WI38 (cell line): ENCODE data around the gene C18orf32.
"Not testable (repeated sequence)": the region's sequence is repeated elsewhere in the genome, so short reads cannot be mapped to it uniquely, and the experiment has no call there.

Source experiments
- H3K4me3 ChIP-seq: 2 replicates; pipeline ENCODE4 v1.5.1; 2011; ENCODE audit warnings: low read depth, mild to moderate bottlenecking, control low read depth, low read length
- CTCF ChIP-seq: IDR thresholded peaks from 2 replicates; pipeline ENCODE4 v1.5.1; 2012; ENCODE audit warnings: low read depth, mild to moderate bottlenecking, control low read depth, low read length

The C18orf32 gene

GRCh38 chr18:49479381-49480137 lies 7.5 kb downstream of the C18orf32 start:
- TF ChIP-seq CTCF, result no peak
- H3K4me3 ChIP-seq, result no peak overlapping the region

- no peak overlapping the region for H3K4me3 ChIP-seq
These were observed 10.2 kb downstream of the C18orf32 start for GRCh38 chr18:49476664-49477411.

DNA sequence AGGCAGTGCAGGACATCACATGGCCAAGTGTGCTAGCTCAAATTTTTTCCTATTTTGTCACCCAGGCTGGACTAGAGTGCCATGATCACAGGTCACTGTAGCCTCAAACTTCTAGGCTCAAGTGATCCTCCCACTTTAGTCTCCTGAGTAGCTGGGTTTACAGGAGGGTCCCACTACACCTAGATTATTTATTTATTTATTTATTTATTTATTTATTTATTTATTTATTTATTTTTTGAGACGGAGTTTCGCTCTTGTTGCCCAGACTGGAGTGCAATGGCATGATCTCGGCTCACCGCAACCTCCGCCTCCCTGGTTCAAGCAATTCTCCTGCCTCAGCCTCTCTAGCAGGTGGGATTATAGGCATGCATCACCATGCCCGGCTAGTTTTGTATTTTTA lies 12.1 kb downstream of the C18orf32 start:
- not testable (repeated sequence) for H3K4me3 ChIP-seq

More at GRCh38 chr18:49476664-49477411, 10.2 kb downstream of the C18orf32 start:
- TF ChIP-seq CTCF, result no peak

DNA sequence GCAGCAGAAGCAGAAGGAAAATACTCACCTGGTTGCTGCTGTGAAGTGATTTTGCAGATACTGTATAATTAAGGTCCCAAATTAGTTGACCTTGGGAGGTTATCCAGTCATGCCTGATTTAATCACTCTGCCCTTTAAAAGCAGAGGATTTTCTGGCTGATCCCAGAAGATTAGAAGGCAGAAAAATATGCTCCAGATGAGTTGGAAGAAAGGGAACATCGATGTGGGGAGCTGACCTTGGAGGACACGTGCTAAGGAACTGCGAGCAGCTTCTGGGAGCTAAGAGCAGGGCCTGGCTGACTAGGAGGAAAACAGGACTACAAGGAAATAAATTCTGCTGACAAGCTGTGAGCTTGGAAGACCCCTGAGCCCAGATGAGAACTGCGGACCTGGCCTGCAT lies 13.3 kb downstream of the C18orf32 start:
- no peak overlapping the region for H3K4me3 ChIP-seq
- TF ChIP-seq CTCF, result no peak

GRCh38 chr18:49472459-49472858 lies 14.6 kb downstream of the C18orf32 start:
- no peak for TF ChIP-seq CTCF
- no peak overlapping the region for H3K4me3 ChIP-seq

GRCh38 chr18:49471532-49471931 lies 15.5 kb downstream of the C18orf32 start:
- no peak overlapping the region for H3K4me3 ChIP-seq
- no peak for TF ChIP-seq CTCF

- H3K4me3 ChIP-seq, result no peak overlapping the region
- TF ChIP-seq CTCF, result no peak
These were observed 19.4 kb downstream of the C18orf32 start for GRCh38 chr18:49467599-49467998.
